Lung (tissue), 12 donors: ENCODE data around the gene MYPN. TPM values are rescaled to one million over a fixed set of nuclear protein-coding genes. Genes with fewer than 3 reads are reported as not detected.

Source experiments
- ATAC-seq: fragments of 200-7000 bp; cut with Tn5 transposase; one replicate; pipeline ENCODE4 v1.9.1; 2020; ENCODE audit warnings: moderate number of reproducible peaks; ENCODE audit not compliant: insufficient read depth, low FRiP score
- DNase-seq, 3 donors: peaks; one replicate each; pipeline ENCODE4 v3.0.0-alpha.2; 2013 to 2017
- H3K27ac ChIP-seq, 2 donors: one replicate each; pipeline ENCODE4 v1.5.1; 2013; ENCODE audit warnings: mild to moderate bottlenecking in 2 of 2, moderate library complexity in 2 of 2, control low read depth in 1 of 2, inconsistent platforms in 1 of 2, low read depth in 1 of 2, low read length in 1 of 2
- H3K27me3 ChIP-seq, 3 donors: one replicate each; pipeline ENCODE4 v1.5.1; 2013; ENCODE audit warnings: low read length in 2 of 3; ENCODE audit not compliant: control insufficient read depth in 3 of 3, insufficient read depth in 3 of 3
- H3K36me3 ChIP-seq, 4 donors: one replicate each; pipeline ENCODE4 v1.5.1; 2013; ENCODE audit warnings: low read length in 4 of 4, mild to moderate bottlenecking in 1 of 4, moderate library complexity in 1 of 4; ENCODE audit not compliant: control insufficient read depth in 4 of 4, insufficient read depth in 4 of 4
- H3K4me1 ChIP-seq, 5 donors: one replicate each; pipeline ENCODE4 v1.5.1; 2013; ENCODE audit warnings: low read length in 5 of 5, mild to moderate bottlenecking in 2 of 5, moderate library complexity in 1 of 5; ENCODE audit not compliant: control insufficient read depth in 5 of 5, insufficient read depth in 5 of 5
- H3K4me3 ChIP-seq: one replicate; pipeline ENCODE4 v1.5.1; 2013; ENCODE audit warnings: mild to moderate bottlenecking, control low read depth, moderate library complexity
- H3K9ac ChIP-seq, 2 donors: one replicate each; pipeline ENCODE4 v1.5.1; 2013; ENCODE audit warnings: low read length in 2 of 2, control low read depth in 1 of 2; ENCODE audit not compliant: insufficient read depth in 1 of 2
- H3K9me3 ChIP-seq, 4 donors: one replicate each; pipeline ENCODE4 v1.5.1; 2013; ENCODE audit warnings: low read length in 3 of 4, mild to moderate bottlenecking in 1 of 4, moderate library complexity in 1 of 4; ENCODE audit not compliant: control insufficient read depth in 4 of 4, insufficient read depth in 3 of 4
- CTCF ChIP-seq: IDR thresholded peaks from 2 replicates; pipeline ENCODE4 v1.5.1; 2012; ENCODE audit warnings: mild to moderate bottlenecking; ENCODE audit errors: control extremely low read depth, extremely low read depth
- WGBS, 2 donors: extraction: QIAGEN DNeasy Blood & Tissue Kit; methylation state at CpG; one replicate each; pipeline ENCODE4 v1.1.7; 2013; 5-methylcytosine and 5-hydroxymethylcytosine counted together
- polyA plus RNA-seq, 2 donors: library from polyadenylated mRNA; stranded (reverse); fragments of 200-250 nt; gene quantifications; one replicate each; pipeline ENCODE4 v1.2.1, GENCODE V29; 2013
- total RNA-seq, 2 donors: library from RNA; depleted of rRNA in 1 of 2; stranded (reverse); fragments of >200 nt in 1 of 2; gene quantifications; one replicate each; pipeline ENCODE4 v1.2.1, GENCODE V29; 2014 to 2021
- donor health status: control.
- donor health status: control.
- donor health status: Bipolar disorder and iron deficiency.
- donor health status: healthy.
- donor health status: DM: yes; HTN: yes; CAD: no.

The MYPN gene
- total and polyA plus RNA-seq, 4 donors: 0.01 to 0.28 (median 0.04) TPM

- DNase-seq (no peak), ATAC-seq (no peak)
- Histone ChIP-seq H3K27me3 (peaks cover 0 to 35% (median 0%) of the 10 kb centered on the region in 3 donors), H3K36me3 (no peaks in the 10 kb centered on the region), H3K9ac (no peak overlapping the region), H3K4me1 (peaks cover 0 to 2% (median 0%) of the 10 kb centered on the region in 5 donors), H3K4me3 (no peak overlapping the region), H3K27ac (no peak overlapping the region), H3K9me3 (no peaks in the 10 kb centered on the region)
- WGBS, 2 donors: 72 to 78% methylated on average over 5 of the region's 5 CpGs
- no peak for TF ChIP-seq CTCF
Observed at GRCh38 chr10:68251625-68252495, 142.6 kb downstream of the MYPN start.

- 36 to 61% methylated on average over 1 of the region's 1 CpG for WGBS, 2 donors
- H3K9me3 ChIP-seq: no peaks in the 10 kb centered on the region
- no peak for DNase-seq
Observed at GRCh38 chr10:68253346-68253745, 144.1 kb downstream of the MYPN start.

DNA sequence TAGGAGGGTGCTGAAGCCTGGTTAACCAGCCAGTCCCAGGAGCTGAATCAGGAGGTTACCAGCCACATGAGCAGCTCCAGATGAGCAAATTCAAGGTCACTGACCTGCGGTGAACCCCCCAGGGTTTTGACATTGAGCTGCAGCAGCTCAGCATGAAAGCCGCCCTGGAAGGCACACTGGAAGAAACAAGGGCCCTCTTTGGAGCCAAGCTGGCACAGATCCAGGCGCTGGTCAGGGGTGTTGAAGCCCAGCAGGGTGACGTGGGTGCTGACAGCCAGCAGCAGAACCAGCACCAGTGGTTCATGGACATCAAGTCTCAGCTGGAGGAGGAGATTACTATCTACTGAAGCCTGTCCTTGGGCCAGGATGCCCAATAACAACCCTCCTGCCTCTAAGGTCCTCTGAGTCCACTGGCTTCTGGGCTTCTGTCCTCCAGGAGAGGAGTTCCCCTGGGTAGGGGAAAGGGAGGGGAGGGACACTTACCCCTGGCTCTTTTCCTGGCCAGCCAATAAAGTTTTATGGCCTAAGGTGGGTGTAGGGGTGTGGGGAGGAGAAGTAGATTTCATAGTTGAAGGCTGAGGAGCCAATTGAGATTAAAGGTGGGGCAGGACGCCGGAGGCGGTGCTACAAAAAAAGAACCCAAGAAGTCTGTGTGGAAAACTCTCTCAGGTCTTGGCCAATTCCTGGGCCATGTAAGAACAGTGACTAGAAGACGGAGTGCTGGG, 152.0 kb downstream of the MYPN start:
- no peak for TF ChIP-seq CTCF
- ATAC-seq (no peak), DNase-seq (no peak)
- Histone ChIP-seq H3K4me3 (no peak overlapping the region), H3K4me1 (no peaks in the 10 kb centered on the region), H3K9me3 (no peaks in the 10 kb centered on the region), H3K36me3 (no peaks in the 10 kb centered on the region), H3K9ac (no peak overlapping the region), H3K27ac (no peak overlapping the region), H3K27me3 (no peaks in the 10 kb centered on the region)
- WGBS, 2 donors: 90 to 96% methylated on average over 8 of the region's 8 CpGs

More at GRCh38 chr10:68253346-68253745, 144.1 kb downstream of the MYPN start:
- Histone ChIP-seq H3K4me3 (no peak overlapping the region), H3K9ac (no peak overlapping the region), H3K4me1 (peaks cover 0 to 2% (median 0%) of the 10 kb centered on the region in 5 donors), H3K27ac (no peak overlapping the region), H3K27me3 (peaks cover 0 to 28% (median 0%) of the 10 kb centered on the region in 3 donors), H3K36me3 (no peaks in the 10 kb centered on the region)
- TF ChIP-seq CTCF: no peak
- ATAC-seq: no peak

Other genes with a start within 250 kb of the MYPN start
- gene SIRT1, start 224.8 kb upstream of the MYPN start, total RNA-seq: 10 to 100 TPM; 15.7 to 37.0 TPM
- gene SIRT1, start 224.8 kb upstream of the MYPN start, polyA plus RNA-seq: 10 to 100 TPM in 1 of 2 donors, 1 to 10 TPM in 1; 8.7 to 11.0 TPM
- gene HERC4, start 34.2 kb upstream of the MYPN start, total RNA-seq: 100 to 1,000 TPM in 1 of 2 donors, 10 to 100 TPM in 1; 45.7 to 162 TPM
- gene HERC4, start 34.2 kb upstream of the MYPN start, polyA plus RNA-seq: 10 to 100 TPM; 16.3 to 19.3 TPM
- gene ATOH7, start 122.6 kb downstream of the MYPN start, total RNA-seq: not detected
- under 1 TPM; 0.02 to 0.08 TPM for gene ATOH7, start 122.6 kb downstream of the MYPN start, polyA plus RNA-seq
- gene HNRNPH3, start 222.6 kb downstream of the MYPN start, total RNA-seq: 100 to 1,000 TPM in 1 of 2 donors, 10 to 100 TPM in 1; 78.0 to 111 TPM
- gene HNRNPH3, start 222.6 kb downstream of the MYPN start, polyA plus RNA-seq: 100 to 1,000 TPM; 100 to 128 TPM
- 10 to 100 TPM in 1 of 2 donors, 1 to 10 TPM in 1; 4.8 to 12.5 TPM for gene PBLD, start 223.4 kb downstream of the MYPN start, total RNA-seq
- 1 to 10 TPM; 1.2 to 1.4 TPM for gene PBLD, start 223.4 kb downstream of the MYPN start, polyA plus RNA-seq